Right atrium auricular region (tissue), 2 donors: ENCODE data around the gene RXRG. TPM values are rescaled to one million over a fixed set of nuclear protein-coding genes. Genes with fewer than 3 reads are reported as not detected.
A peak's percentile ranks its signal among the peaks of the same experiment; 100 is the strongest.

Source experiments
- DNase-seq: peaks from one replicate; pipeline ENCODE4 v3.0.0-alpha.2; 2019; ENCODE audit warnings: low spot score
- H3K27ac ChIP-seq, 2 donors: fragments of 200-600 bp; sonication (generic); 1 replicate in 1 of 2; 2 replicates in 1 of 2; pipeline ENCODE4 v1.5.1; 2016 to 2019
- H3K27me3 ChIP-seq, 2 donors: fragments of 200-600 bp; sonication (generic); one replicate each; pipeline versions ENCODE4 v1.5.1 to v1.6.0; 2017 to 2019
- H3K36me3 ChIP-seq: fragments of 200-600 bp; sonication (generic); one replicate; pipeline ENCODE4 v1.5.1; 2016
- H3K4me1 ChIP-seq, 2 donors: fragments of 200-600 bp; sonication (generic); one replicate each; pipeline versions ENCODE4 v1.5.1 to v1.6.0; 2017 to 2019
- H3K4me3 ChIP-seq, 2 donors: fragments of 200-600 bp; sonication (generic); 1 replicate in 1 of 2; 2 replicates in 1 of 2; pipeline ENCODE4 v1.5.1; 2017 to 2019; ENCODE audit warnings: mild to moderate bottlenecking in 1 of 2, moderate library complexity in 1 of 2
- H3K9me3 ChIP-seq, 2 donors: fragments of 200-600 bp; sonication (generic); one replicate each; pipeline ENCODE4 v1.5.1; 2019
- total RNA-seq, 2 donors: library from RNA; depleted of rRNA; stranded (reverse); fragments of >200 nt; gene quantifications; one replicate each; pipeline ENCODE4 v1.1.0, GENCODE V29; 2016
- TF ChIP-seq, protein P1 (sequence below), 2 donors: fragments of 200-600 bp; sonication (generic); IDR thresholded peaks; one replicate each; pipeline ENCODE4 v1.5.1; 2019; ENCODE audit warnings: antibody characterized with exemption in 2 of 2

The RXRG gene
- total RNA-seq, result 1 to 10 TPM; 1.2 to 3.3 TPM

DNA sequence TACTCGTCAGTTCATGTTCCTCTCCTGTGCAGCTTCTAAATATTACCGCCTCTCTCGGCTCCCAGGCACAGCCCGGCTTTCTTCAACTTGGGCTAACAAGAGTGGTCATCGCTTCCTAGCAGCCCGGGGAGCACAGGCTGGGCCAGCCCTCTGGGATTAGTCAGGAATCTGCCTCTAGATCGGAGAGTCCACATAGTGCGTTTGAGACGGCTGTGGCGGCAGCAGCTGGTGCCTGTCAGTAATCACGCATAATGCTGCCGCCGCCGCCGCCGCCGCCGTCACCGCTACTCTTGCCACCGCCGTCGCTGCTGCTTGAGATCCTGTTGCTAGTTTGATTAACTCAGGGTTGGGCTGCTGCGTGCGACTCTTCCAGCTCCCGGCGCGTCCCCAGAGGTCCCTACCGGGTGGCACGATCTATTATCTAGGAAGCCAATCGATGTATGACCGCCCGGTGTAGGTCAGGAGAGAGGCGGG, at the start of gene RXRG:
RXRG (minus strand) TSS at position 230 of the 474 bp plus-strand sequence. CDS start 233 bp downstream, outside the sequence.
- H3K4me3 ChIP-seq, result peak within 1 kb of the TSS; percentile 37 to 40
- DNase-seq, result no peak
- no peaks in the 10 kb centered on the region for H3K27me3 ChIP-seq
- TF ChIP-seq, protein P1, sequence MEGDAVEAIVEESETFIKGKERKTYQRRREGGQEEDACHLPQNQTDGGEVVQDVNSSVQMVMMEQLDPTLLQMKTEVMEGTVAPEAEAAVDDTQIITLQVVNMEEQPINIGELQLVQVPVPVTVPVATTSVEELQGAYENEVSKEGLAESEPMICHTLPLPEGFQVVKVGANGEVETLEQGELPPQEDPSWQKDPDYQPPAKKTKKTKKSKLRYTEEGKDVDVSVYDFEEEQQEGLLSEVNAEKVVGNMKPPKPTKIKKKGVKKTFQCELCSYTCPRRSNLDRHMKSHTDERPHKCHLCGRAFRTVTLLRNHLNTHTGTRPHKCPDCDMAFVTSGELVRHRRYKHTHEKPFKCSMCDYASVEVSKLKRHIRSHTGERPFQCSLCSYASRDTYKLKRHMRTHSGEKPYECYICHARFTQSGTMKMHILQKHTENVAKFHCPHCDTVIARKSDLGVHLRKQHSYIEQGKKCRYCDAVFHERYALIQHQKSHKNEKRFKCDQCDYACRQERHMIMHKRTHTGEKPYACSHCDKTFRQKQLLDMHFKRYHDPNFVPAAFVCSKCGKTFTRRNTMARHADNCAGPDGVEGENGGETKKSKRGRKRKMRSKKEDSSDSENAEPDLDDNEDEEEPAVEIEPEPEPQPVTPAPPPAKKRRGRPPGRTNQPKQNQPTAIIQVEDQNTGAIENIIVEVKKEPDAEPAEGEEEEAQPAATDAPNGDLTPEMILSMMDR (IDR thresholded peaks at IDR 0.05), result no peak
- H3K36me3 ChIP-seq, result no peaks in the 10 kb centered on the region
- peaks cover 0 to 23% of the 10 kb centered on the region in 2 donors for H3K4me1 ChIP-seq
- no peaks in the 10 kb centered on the region for H3K9me3 ChIP-seq
- peak within 1 kb of the TSS; percentile 8 to 9 for H3K27ac ChIP-seq

GRCh38 chr1:165492845-165493373, 48.0 kb upstream of the RXRG start:
- no peak overlapping the region for H3K27ac ChIP-seq
- DNase-seq, result no peak
- H3K36me3 ChIP-seq, result no peaks in the 10 kb centered on the region
- peaks cover 0 to 16% of the 10 kb centered on the region in 2 donors for H3K4me1 ChIP-seq
- TF ChIP-seq, protein P1 (IDR thresholded peaks at IDR 0.05), result no peak
- no peaks in the 10 kb centered on the region for H3K9me3 ChIP-seq
- H3K27me3 ChIP-seq, result no peaks in the 10 kb centered on the region
- H3K4me3 ChIP-seq, result no peak overlapping the region

DNA sequence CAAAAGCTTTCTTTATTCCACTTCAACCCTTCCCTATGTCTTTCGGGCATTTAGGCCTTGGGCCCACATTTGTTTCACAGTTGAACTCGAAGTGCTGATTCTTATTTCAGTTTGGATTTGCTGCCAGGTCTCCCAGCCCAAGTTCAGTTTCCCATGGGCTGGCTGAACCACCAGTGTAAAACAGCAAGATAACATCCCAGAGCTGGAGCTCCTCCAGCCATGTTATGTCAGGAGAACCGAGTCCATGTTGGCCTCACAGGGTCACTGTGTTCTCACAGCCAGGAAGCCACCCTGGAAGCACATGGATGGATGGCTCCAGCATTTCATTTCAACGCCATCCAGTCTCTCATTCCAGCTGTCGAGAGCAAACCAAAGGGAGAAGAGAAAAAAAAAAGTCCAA, 45.2 kb upstream of the RXRG start:
- H3K27me3 ChIP-seq, result no peaks in the 10 kb centered on the region
- H3K9me3 ChIP-seq, result no peaks in the 10 kb centered on the region
- H3K4me1 ChIP-seq, result peaks cover 0 to 10% of the 10 kb centered on the region in 2 donors
- peak overlapping the region in 1 of 2 donors; percentile 44 for H3K27ac ChIP-seq
- TF ChIP-seq, protein P1 (IDR thresholded peaks at IDR 0.05), result no peak
- peak; percentile 72 for DNase-seq
- no peak overlapping the region for H3K4me3 ChIP-seq
- no peaks in the 10 kb centered on the region for H3K36me3 ChIP-seq

DNA sequence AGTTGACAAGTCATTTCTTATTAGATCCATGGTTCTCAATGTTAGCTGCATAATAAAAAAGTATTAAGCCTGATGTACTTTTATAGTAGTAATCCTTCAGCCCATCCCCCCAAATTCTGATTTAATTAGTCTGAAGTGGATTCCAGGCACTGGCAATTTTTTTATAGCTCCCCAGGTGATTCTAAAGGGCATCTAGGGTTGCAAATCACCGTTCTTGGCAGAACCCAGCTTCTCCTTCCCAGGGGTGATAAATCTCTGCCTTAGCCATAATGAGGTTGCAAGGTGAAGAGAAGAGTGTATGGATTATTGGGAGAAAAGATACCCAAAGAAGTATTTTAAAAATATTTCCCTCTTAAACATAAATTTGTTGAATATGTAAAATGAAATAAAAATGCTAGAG, 43.0 kb upstream of the RXRG start:
- H3K27ac ChIP-seq, result no peak overlapping the region
- no peaks in the 10 kb centered on the region for H3K36me3 ChIP-seq
- no peak for DNase-seq
- H3K9me3 ChIP-seq, result no peaks in the 10 kb centered on the region
- TF ChIP-seq, protein P1 (IDR thresholded peaks at IDR 0.05), result no peak
- no peaks in the 10 kb centered on the region for H3K27me3 ChIP-seq
- no peak overlapping the region for H3K4me3 ChIP-seq
- peaks cover 0 to 15% of the 10 kb centered on the region in 2 donors for H3K4me1 ChIP-seq

GRCh38 chr1:165486663-165487062, 41.7 kb upstream of the RXRG start:
- H3K27me3 ChIP-seq, result no peaks in the 10 kb centered on the region
- TF ChIP-seq, protein P1 (IDR thresholded peaks at IDR 0.05), result no peak
- no peak overlapping the region for H3K27ac ChIP-seq
- peaks cover 0 to 15% of the 10 kb centered on the region in 2 donors for H3K4me1 ChIP-seq
- DNase-seq, result no peak
- no peak overlapping the region for H3K4me3 ChIP-seq
- no peaks in the 10 kb centered on the region for H3K36me3 ChIP-seq
- H3K9me3 ChIP-seq, result no peaks in the 10 kb centered on the region

- H3K27ac ChIP-seq, result no peak overlapping the region
- peaks cover 0 to 15% of the 10 kb centered on the region in 2 donors for H3K4me1 ChIP-seq
- no peaks in the 10 kb centered on the region for H3K9me3 ChIP-seq
- no peak overlapping the region for H3K4me3 ChIP-seq
- H3K36me3 ChIP-seq, result no peaks in the 10 kb centered on the region
- TF ChIP-seq, protein P1 (IDR thresholded peaks at IDR 0.05), result no peak
- no peaks in the 10 kb centered on the region for H3K27me3 ChIP-seq
- DNase-seq, result no peak
These were observed 40.8 kb upstream of the RXRG start for GRCh38 chr1:165485716-165486115.
